ENCODE measurements around the gene ACBD3. TPM values are rescaled to one million over a fixed set of nuclear protein-coding genes. Genes with fewer than 3 reads are reported as not detected.

ACBD3 gene
- 10 to 100 TPM; 12.2 to 27.3 (median 17.9) TPM for polyA plus RNA-seq

- H3K27ac ChIP-seq (ENCODE audit: low read depth, low read length), result peak within 1 kb of the TSS; percentile 57
- WGBS, 3 donors, result 0 to 1% (median 0%) methylated on average over 46 to 75 of the region's 75 CpGs
Measured at GRCh38 chr1:226186124-226187018, at the start of gene ACBD3. ACBD3 (minus strand) TSS chr1:226186741; CDS start chr1:226186675, 66 bp downstream.

- WGBS, 3 donors, result 69 to 92% (median 91%) methylated on average over 3 of the region's 3 CpGs
Measured at GRCh38 chr1:226233806-226234205, 47.3 kb upstream of the ACBD3 start.

GRCh38 chr1:226233293-226233692 lies 46.8 kb upstream of the ACBD3 start:
- H3K27ac ChIP-seq (ENCODE audit: low read depth, low read length), result no peak overlapping the region
- 73 to 92% (median 84%) methylated on average over 6 of the region's 6 CpGs for WGBS, 3 donors

More at GRCh38 chr1:226233806-226234205, 47.3 kb upstream of the ACBD3 start:
- no peak overlapping the region for H3K27ac ChIP-seq (ENCODE audit: low read depth, low read length)

- 93 to 97% (median 96%) methylated on average over 3 of the region's 3 CpGs for WGBS, 3 donors
- no peak overlapping the region for H3K27ac ChIP-seq (ENCODE audit: low read depth, low read length)
Measured at GRCh38 chr1:226226601-226227000, 40.1 kb upstream of the ACBD3 start.

- no peak overlapping the region for H3K27ac ChIP-seq (ENCODE audit: low read depth, low read length)
- WGBS, 3 donors, result 1% methylated on average over 47 to 55 of the region's 55 CpGs
Measured at GRCh38 chr1:226223786-226224244, 37.3 kb upstream of the ACBD3 start.

- H3K27ac ChIP-seq (ENCODE audit: low read depth, low read length), result no peak within 1 kb of the TSS
- 5 to 11% (median 5%) methylated on average over 38 to 62 of the region's 62 CpGs for WGBS, 3 donors
Measured at GRCh38 chr1:226223157-226223785, 36.7 kb upstream of the ACBD3 start, which contains the start of gene MIXL1. MIXL1 (plus strand) TSS chr1:226223664; CDS start chr1:226223682, 18 bp downstream.

- no peak overlapping the region for H3K27ac ChIP-seq (ENCODE audit: low read depth, low read length)
- 92 to 95% (median 93%) methylated on average over 10 of the region's 10 CpGs for WGBS, 3 donors
Measured at GRCh38 chr1:226222686-226223085, 36.1 kb upstream of the ACBD3 start.

GRCh38 chr1:226220473-226221189 lies 34.1 kb upstream of the ACBD3 start:
- H3K27ac ChIP-seq (ENCODE audit: low read depth, low read length), result no peak overlapping the region
- WGBS, 3 donors, result 57 to 69% (median 61%) methylated on average over 11 of the region's 11 CpGs

GRCh38 chr1:226217273-226217672 lies 30.7 kb upstream of the ACBD3 start:
- WGBS, 3 donors, result 70 to 75% (median 72%) methylated on average over 10 of the region's 10 CpGs
- H3K27ac ChIP-seq (ENCODE audit: low read depth, low read length), result no peak overlapping the region

- no peak overlapping the region for H3K27ac ChIP-seq (ENCODE audit: low read depth, low read length)
- WGBS, 3 donors, result 50 to 60% (median 55%) methylated on average over 5 of the region's 5 CpGs
Measured at GRCh38 chr1:226216056-226216455, 29.5 kb upstream of the ACBD3 start.

- H3K27ac ChIP-seq (ENCODE audit: low read depth, low read length), result no peak overlapping the region
- 68 to 80% (median 77%) methylated on average over 5 of the region's 5 CpGs for WGBS, 3 donors
Measured at GRCh38 chr1:226215239-226215638, 28.7 kb upstream of the ACBD3 start.

- 85 to 91% (median 87%) methylated on average over 8 of the region's 8 CpGs for WGBS, 3 donors
- H3K27ac ChIP-seq (ENCODE audit: low read depth, low read length), result no peak overlapping the region
Measured at GRCh38 chr1:226212545-226212944, 26.0 kb upstream of the ACBD3 start.

GRCh38 chr1:226211181-226211821 lies 24.8 kb upstream of the ACBD3 start:
- 72 to 89% (median 84%) methylated on average over 5 of the region's 5 CpGs for WGBS, 3 donors

GRCh38 chr1:226210571-226211176 lies 24.1 kb upstream of the ACBD3 start:
- 70 to 81% (median 81%) methylated on average over 7 of the region's 7 CpGs for WGBS, 3 donors
- H3K27ac ChIP-seq (ENCODE audit: low read depth, low read length), result no peak overlapping the region

More at GRCh38 chr1:226211181-226211821, 24.8 kb upstream of the ACBD3 start:
- H3K27ac ChIP-seq (ENCODE audit: low read depth, low read length), result no peak overlapping the region

- 71 to 80% (median 79%) methylated on average over 17 of the region's 17 CpGs for WGBS, 3 donors
- H3K27ac ChIP-seq (ENCODE audit: low read depth, low read length), result no peak overlapping the region
Measured at GRCh38 chr1:226209307-226210059, 22.9 kb upstream of the ACBD3 start.

- 86 to 96% (median 95%) methylated on average over 5 of the region's 5 CpGs for WGBS, 3 donors
- no peak overlapping the region for H3K27ac ChIP-seq (ENCODE audit: low read depth, low read length)
Measured at GRCh38 chr1:226207048-226207447, 20.5 kb upstream of the ACBD3 start.

GRCh38 chr1:226204198-226204597 lies 17.7 kb upstream of the ACBD3 start:
- no peak overlapping the region for H3K27ac ChIP-seq (ENCODE audit: low read depth, low read length)
